Astrocyte (in vitro differentiated cells and primary cell): ENCODE data around the gene CD55. TPM values are rescaled to one million over a fixed set of nuclear protein-coding genes. Genes with fewer than 3 reads are reported as not detected.

Experiments
- DNase-seq: peaks from one replicate; pipeline ENCODE4 v3.0.0-alpha.2; 2010; ENCODE audit warnings: low read depth
- FAIRE-seq: peaks from 2 replicates; lab custom pipeline; 2011; peaks lifted over from hg19 to GRCh38; lab: Jason Lieb, UNC
- H2AFZ ChIP-seq: 2 replicates; pipeline ENCODE4 v1.6.0; 2012; ENCODE audit warnings: low read depth, low read length, inconsistent platforms
- H3K27ac ChIP-seq: 2 replicates; pipeline ENCODE4 v1.5.1; 2011; ENCODE audit warnings: low read depth, low read length, inconsistent platforms
- H3K27me3 ChIP-seq: 2 replicates; pipeline ENCODE4 v1.6.0; 2011; ENCODE audit warnings: low read length, inconsistent platforms; ENCODE audit not compliant: insufficient read depth
- H3K36me3 ChIP-seq: 2 replicates; pipeline ENCODE4 v1.5.1; 2011; ENCODE audit warnings: low read length, inconsistent platforms; ENCODE audit not compliant: insufficient read depth
- H3K4me1 ChIP-seq: 2 replicates; pipeline ENCODE4 v1.5.1; 2011; ENCODE audit warnings: low read length, inconsistent platforms; ENCODE audit not compliant: insufficient read depth
- H3K4me2 ChIP-seq: 2 replicates; pipeline ENCODE4 v1.6.0; 2012; ENCODE audit warnings: low read length, inconsistent platforms
- H3K4me3 ChIP-seq: 2 replicates; pipeline ENCODE4 v1.5.1; 2011; ENCODE audit warnings: low read depth, mild to moderate bottlenecking, low read length, inconsistent platforms; ENCODE audit not compliant: insufficient read depth
- H3K79me2 ChIP-seq: 2 replicates; pipeline ENCODE4 v1.6.0; 2012; ENCODE audit warnings: mild to moderate bottlenecking, low read length, inconsistent platforms; ENCODE audit not compliant: insufficient read depth
- H3K9ac ChIP-seq: 2 replicates; pipeline ENCODE4 v1.6.0; 2012; ENCODE audit warnings: mild to moderate bottlenecking, low read length, inconsistent platforms
- H3K9me3 ChIP-seq: 2 replicates; pipeline ENCODE4 v1.5.1; 2012; ENCODE audit warnings: low read depth, mild to moderate bottlenecking, low read length, inconsistent platforms; ENCODE audit not compliant: insufficient read depth
- H4K20me1 ChIP-seq: 2 replicates; pipeline ENCODE4 v1.6.0; 2012; ENCODE audit warnings: low read length, inconsistent platforms; ENCODE audit not compliant: insufficient read depth
- H3K27ac Mint-ChIP-seq: one replicate; pipeline ENCODE4 v1.8.0; 2021; ENCODE audit warnings: mild to moderate bottlenecking, mixed read lengths; ENCODE audit not compliant: unreplicated experiment
- H3K27me3 Mint-ChIP-seq: one replicate; pipeline ENCODE4 v1.8.0; 2021; ENCODE audit warnings: low read depth, mixed read lengths; ENCODE audit not compliant: unreplicated experiment
- H3K36me3 Mint-ChIP-seq: one replicate; pipeline ENCODE4 v1.8.0; 2021; ENCODE audit warnings: low read depth, mixed read lengths; ENCODE audit not compliant: unreplicated experiment
- H3K4me1 Mint-ChIP-seq: one replicate; pipeline ENCODE4 v1.8.0; 2021; ENCODE audit warnings: low read depth, mixed read lengths; ENCODE audit not compliant: unreplicated experiment
- H3K4me3 Mint-ChIP-seq: one replicate; pipeline ENCODE4 v1.8.0; 2021; ENCODE audit warnings: mild to moderate bottlenecking, moderate library complexity, mixed read lengths; ENCODE audit not compliant: unreplicated experiment
- H3K9me3 Mint-ChIP-seq: one replicate; pipeline ENCODE4 v1.8.0; 2021; ENCODE audit warnings: mild to moderate bottlenecking, mixed read lengths; ENCODE audit not compliant: unreplicated experiment
- EZH2 ChIP-seq: IDR thresholded peaks from 2 replicates; pipeline ENCODE4 v1.6.1; 2012; ENCODE audit warnings: mild to moderate bottlenecking, low read length, inconsistent platforms; ENCODE audit not compliant: insufficient read depth
- total RNA-seq: library from RNA; stranded (reverse); gene quantifications from 2 replicates; pipeline ENCODE4 v1.2.1, GENCODE V29; 2021
- TF ChIP-seq, protein P1 (sequence below): IDR thresholded peaks from 2 replicates; pipeline ENCODE4 v1.5.1; 2011; ENCODE audit warnings: low read depth, mild to moderate bottlenecking, inconsistent platforms, low read length, moderate library complexity; ENCODE audit not compliant: insufficient read depth

CD55 gene
- total RNA-seq, 1 donor from 2014 or later = 18.7 TPM

DNA sequence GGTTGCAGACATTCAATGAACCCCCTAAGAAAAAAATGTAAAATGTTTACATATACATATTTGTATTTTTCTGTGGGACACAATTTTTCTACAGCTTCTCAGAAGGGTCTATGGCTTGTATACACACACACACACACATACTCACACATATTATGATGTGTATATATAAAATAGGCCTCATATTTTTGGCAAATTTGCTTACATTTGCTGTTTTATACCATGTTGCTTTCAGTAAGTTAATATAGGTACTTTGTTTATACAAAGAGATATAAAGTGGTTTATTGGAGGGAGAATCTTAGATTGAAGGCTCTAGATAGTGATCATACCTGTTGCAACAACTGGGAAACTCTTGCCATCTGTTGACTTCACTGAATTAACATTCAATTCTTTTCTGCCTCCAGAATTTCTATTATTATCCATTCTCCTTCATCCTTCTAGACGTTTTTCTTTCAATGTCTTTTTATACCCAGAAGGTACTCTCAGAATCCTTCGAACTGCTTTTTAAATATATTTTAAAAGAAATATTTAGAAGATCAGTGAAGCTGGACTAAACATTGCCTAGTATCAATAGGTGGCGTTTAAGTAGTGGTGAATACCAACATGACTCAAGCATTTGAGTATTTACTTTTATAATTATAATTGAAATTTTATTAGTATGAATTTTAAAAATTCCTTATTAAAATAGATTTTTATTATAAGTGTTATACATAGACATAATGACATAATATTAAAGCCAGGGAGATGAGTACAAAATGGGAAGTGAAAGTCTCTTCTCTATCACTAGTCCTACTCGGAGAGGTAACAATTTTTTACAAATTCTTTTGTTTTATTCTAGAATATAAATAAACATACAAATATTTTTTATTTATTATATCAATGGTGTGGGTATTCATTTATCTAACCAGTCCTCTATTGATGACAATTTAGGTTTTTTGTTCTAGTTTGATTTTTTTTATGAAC, 10.2 kb downstream of the CD55 start:
- H3K36me3 Mint-ChIP-seq = peaks cover 15% of the 10 kb centered on the region
- Histone ChIP-seq H3K27ac (no peak overlapping the region), H3K79me2 (no peaks in the 10 kb centered on the region), H3K4me3 (no peak overlapping the region), H3K4me1 (no peaks in the 10 kb centered on the region), H3K4me2 (no peak overlapping the region), H3K9me3 (peaks cover 3% of the 10 kb centered on the region), H3K27me3 (no peaks in the 10 kb centered on the region), H4K20me1 (no peaks in the 10 kb centered on the region), H3K36me3 (peaks cover 4% of the 10 kb centered on the region), H3K9ac (no peak overlapping the region), H2AFZ (no peak overlapping the region)
- H3K4me1 Mint-ChIP-seq = peaks cover 7% of the 10 kb centered on the region
- no peak for TF ChIP-seq EZH2
- TF ChIP-seq, protein P1, sequence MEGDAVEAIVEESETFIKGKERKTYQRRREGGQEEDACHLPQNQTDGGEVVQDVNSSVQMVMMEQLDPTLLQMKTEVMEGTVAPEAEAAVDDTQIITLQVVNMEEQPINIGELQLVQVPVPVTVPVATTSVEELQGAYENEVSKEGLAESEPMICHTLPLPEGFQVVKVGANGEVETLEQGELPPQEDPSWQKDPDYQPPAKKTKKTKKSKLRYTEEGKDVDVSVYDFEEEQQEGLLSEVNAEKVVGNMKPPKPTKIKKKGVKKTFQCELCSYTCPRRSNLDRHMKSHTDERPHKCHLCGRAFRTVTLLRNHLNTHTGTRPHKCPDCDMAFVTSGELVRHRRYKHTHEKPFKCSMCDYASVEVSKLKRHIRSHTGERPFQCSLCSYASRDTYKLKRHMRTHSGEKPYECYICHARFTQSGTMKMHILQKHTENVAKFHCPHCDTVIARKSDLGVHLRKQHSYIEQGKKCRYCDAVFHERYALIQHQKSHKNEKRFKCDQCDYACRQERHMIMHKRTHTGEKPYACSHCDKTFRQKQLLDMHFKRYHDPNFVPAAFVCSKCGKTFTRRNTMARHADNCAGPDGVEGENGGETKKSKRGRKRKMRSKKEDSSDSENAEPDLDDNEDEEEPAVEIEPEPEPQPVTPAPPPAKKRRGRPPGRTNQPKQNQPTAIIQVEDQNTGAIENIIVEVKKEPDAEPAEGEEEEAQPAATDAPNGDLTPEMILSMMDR = no peak
- H3K27me3 Mint-ChIP-seq = no peaks in the 10 kb centered on the region
- H3K27ac Mint-ChIP-seq = no peak overlapping the region
- H3K9me3 Mint-ChIP-seq = peaks cover 4% of the 10 kb centered on the region
- DNase-seq (no peak), FAIRE-seq (no peak)
- no peak overlapping the region for H3K4me3 Mint-ChIP-seq

DNA sequence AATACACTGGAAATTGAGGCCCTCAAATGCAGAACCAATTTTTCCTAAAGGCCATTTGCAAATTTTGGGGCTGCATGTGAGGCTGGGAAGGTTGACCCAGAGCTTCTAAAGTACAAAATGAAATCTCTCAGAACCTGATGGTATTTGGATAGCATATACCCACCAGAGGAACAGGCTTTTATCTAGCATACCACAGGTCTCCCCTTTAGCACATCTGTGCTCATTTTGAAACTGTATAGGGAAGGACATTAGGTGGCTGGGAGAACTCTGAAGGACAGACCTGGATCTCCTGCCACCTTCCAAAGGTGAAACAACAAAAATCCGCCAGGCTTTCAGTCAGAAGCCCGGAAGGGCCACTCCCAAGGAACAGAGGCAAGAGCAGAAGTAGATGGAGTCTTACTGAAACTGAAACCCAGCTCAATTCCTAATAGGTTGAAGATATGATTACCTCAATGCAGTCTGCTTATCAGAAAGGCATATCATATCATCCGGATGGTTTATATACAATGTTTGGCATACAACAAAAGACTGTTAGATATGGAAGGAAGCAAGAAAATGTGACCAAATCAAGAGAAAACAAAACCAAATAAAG, 11.6 kb downstream of the CD55 start:
- no peaks in the 10 kb centered on the region for H3K27me3 ChIP-seq
- no peak overlapping the region for H3K4me3 ChIP-seq
- no peak for TF ChIP-seq EZH2
- TF ChIP-seq, protein P1 = no peak
- H3K27ac Mint-ChIP-seq = no peak overlapping the region
- H3K9me3 ChIP-seq = peaks cover 3% of the 10 kb centered on the region
- no peaks in the 10 kb centered on the region for H3K4me1 ChIP-seq
- no peak overlapping the region for H2AFZ ChIP-seq
- DNase-seq (no peak), FAIRE-seq (no peak)
- H3K79me2 ChIP-seq = no peaks in the 10 kb centered on the region
- no peaks in the 10 kb centered on the region for H4K20me1 ChIP-seq
- H3K4me3 Mint-ChIP-seq = no peak overlapping the region
- no peaks in the 10 kb centered on the region for H3K27me3 Mint-ChIP-seq
- H3K36me3 Mint-ChIP-seq = peaks cover 19% of the 10 kb centered on the region
- no peak overlapping the region for H3K27ac ChIP-seq
- H3K9me3 Mint-ChIP-seq = peaks cover 4% of the 10 kb centered on the region
- no peak overlapping the region for H3K9ac ChIP-seq
- no peak overlapping the region for H3K4me2 ChIP-seq
- peaks cover 10% of the 10 kb centered on the region for H3K36me3 ChIP-seq
- H3K4me1 Mint-ChIP-seq = peaks cover 3% of the 10 kb centered on the region
